Hepatic stellate cell (primary cell): ENCODE data around the gene ZBTB39.
"Not testable (repeated sequence)": the region's sequence is repeated elsewhere in the genome, so short reads cannot be mapped to it uniquely, and the experiment has no call there.

ENCODE experiments used
- DNase-seq: peaks from one replicate; pipeline ENCODE4 v3.0.0; 2011; ENCODE audit warnings: low spot score

The ZBTB39 gene

DNA sequence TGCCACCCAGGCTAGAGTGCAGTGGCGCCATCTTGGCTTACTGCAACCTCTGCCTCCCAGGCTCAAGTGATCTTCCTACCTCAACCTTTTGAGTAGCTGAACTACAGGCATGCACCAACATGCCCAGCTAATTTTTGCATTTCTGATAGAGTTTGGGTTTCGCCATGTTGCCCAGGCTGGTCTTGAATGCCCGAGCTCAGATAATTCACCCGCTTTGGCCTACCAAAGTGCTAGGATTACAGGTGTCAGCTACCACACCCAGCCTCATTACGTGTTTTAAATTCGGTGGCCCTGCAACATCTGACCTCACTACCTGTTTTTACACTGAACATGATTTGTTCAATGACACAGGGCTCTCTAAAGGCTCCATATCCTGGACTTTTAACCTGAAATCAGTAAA, 26.1 kb downstream of the ZBTB39 start:
- no peak for DNase-seq

DNA sequence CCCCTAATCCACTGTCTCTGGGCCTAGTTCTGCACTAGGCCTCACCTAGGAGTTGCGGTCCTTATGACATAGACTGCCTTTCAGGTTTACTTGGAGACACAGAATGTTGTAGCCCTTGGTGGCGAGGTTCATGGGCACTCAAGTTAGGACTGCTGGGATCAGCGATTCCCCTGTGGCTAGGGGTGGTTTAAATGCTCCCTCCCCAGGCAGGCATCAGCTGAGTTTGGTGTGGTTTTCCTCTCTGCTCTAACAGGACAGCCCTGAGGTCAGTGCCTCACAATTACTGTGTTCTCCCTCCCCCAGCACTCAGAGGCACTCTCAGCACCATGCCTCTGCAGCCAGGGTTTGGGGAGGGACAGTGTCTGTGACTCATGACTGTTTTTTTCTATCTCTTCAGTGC, 26.7 kb downstream of the ZBTB39 start:
- no peak for DNase-seq

DNA sequence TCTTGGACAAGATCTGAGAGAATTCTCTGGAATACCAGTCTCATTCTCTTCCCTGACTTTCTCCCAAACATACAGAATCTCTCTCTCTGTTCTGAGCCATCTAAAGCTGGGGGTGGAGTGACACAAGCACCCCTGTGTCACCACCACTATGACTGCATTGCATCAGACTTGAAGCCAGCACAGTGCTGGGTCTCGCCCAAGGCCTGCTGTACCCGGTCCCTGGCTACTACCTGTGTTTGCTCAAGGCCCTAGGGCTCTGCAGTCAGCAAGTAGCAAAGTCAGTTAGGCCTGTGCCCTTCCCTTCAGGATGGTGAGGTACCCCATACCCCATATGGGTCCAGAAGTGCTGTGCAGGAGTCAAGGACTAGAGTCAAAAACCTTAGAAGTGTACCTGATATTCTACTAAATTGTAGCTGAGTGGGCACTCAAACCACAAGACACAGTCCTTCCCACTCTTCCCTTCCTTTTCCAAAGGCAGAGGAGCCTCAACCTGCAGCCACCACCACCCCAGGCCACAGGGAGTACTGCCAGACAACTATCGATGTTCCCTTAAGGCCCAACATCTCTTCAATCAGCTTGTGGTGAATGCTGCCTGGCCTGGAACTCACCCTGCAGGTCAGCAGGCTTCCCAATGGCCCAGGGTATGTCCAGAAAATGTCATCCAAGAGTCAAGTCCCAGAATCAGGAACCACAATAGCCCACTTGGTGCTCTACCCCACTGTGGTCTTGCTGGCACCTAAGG, 27.8 kb downstream of the ZBTB39 start:
- no peak for DNase-seq

DNA sequence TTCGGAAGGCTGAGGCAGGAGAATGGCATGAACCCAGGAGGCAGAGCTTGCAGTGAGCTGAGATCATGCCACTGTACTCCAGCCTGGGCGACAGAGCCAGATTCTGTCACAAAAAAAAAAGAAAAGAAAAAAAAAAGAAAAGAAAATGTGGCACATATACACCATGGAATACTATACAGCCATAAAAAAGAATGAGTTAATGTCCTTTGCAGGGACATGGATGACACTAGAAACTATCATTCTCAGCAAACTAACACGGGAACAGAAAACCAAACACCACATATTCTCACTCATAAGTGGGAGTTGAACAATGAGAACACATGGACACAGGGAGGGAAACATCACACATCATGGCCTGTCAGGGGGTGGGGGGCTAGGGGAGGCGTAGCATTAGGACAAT, 29.0 kb downstream of the ZBTB39 start:
- not testable (repeated sequence) for DNase-seq

DNA sequence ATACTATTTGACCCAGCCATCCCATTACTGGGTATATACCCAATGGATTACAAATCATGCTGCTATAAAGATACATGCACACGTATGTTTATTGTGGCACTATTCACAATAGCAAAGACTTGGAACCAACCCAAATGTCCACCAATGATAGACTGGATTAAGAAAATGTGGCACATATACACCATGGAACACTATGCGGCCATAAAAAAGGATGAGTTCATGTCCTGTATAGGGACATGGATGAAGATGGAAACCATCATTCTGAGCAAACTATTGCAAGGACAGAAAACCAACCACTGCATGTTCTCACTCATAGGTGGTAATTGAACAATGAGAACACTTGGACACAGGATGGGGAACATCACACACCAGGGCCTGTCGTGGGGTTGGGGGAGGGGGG, 32.1 kb downstream of the ZBTB39 start:
- DNase-seq, result not testable (repeated sequence)

DNA sequence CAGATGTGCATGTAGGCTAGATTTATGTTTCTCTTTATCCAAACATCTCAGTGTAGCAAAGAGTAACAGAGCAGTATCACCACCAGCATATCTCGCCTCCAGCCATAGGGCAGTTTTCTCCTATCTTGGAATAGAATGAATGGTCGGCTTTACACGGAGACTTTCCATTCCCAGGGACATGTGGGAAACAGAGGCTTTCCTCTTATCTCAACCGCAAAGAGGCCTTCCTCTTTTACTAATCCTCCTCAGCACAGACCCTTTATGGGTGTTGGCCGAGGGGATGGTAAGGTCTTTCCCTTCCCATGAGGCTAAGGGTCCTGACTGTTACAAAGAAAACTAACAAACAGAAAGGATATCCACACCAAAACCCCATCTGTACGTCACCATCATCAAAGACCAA, 37.4 kb downstream of the ZBTB39 start:
- not testable (repeated sequence) for DNase-seq

DNA sequence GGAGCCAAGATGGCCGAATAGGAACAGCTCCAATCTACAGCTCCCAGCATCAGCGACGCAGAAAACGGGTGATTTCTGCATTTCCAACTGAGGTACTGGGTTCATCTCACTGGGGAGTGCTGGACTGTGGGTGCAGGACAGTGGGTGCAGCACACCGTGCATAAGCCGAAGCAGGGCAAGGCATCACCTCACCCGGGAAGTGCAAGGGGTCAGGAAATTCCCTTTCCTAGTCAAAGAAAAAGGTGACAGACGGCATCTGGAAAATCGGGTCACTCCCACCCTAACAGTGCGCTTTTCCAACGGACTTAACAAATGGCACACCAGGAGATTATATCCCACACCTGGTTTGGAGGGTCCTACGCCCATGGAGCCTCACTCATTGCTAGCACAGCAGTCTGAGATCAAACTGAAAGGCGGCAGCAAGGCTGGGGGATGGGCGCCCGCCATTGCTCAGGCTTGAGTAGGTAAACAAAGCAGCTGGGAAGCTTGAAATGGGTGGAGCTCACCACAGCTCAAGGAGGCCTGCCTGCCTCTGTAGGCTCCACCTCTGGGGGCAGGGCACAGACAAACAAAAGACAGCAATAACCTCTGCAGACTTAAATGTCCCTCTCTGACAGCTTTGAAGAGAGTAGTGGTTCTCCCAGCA, 40.2 kb downstream of the ZBTB39 start:
- not testable (repeated sequence) for DNase-seq

DNA sequence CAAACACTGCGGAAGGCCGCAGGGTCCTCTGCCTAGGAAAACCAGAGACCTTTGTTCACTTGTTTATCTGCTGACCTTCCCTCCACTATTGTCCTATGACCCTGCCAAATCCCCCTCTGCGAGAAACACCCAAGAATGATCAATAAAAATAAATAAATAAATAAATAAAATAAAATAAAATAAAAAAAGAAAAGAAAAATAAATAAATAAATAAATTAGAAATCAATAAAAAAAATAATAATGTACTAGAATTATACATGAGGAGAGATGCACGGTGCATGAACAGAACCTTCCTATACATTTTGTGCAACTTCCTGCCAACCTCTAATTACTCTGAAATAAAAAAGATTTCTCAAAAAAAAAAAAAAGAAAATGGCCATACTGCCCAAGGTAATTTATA, 41.2 kb downstream of the ZBTB39 start:
- not testable (repeated sequence) for DNase-seq

DNA sequence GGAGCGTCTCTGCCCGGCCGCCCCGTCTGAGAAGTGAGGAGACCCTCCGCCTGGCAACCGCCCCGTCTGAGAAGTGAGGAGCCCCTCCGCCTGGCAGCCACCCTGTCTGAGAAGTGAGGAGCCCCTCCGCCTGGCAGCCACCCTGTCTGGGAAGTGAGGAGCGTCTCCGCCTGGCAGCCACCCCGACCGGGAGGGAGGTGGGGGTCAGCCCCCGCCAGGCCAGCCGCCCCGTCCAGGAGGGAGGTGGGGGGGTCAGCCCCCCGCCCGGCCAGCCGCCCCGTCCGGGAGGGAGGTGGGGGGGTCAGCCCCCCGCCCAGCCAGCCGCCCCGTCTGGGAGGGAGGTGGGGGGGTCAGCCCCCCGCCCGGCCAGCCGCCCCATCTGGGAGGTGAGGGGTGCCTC, 42.8 kb downstream of the ZBTB39 start:
- not testable (repeated sequence) for DNase-seq

DNA sequence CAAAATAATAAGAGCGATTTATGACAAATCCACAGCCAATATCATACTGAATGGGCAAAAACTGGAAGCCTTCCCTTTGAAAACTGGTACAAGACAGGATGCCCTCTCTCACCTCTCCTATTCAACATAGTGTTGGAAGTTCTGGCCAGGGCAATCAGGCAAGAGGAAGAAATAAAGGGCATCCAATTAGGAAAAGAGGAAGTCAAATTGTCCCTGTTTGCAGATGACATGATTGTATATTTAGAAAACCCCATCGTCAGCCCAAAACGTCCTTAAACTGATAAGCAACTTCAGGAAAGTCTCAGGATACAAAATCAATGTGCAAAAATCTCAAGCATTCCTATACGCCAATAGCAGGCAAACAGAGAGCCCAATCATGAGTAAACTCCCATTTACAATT, 44.1 kb downstream of the ZBTB39 start:
- DNase-seq, result not testable (repeated sequence)

DNA sequence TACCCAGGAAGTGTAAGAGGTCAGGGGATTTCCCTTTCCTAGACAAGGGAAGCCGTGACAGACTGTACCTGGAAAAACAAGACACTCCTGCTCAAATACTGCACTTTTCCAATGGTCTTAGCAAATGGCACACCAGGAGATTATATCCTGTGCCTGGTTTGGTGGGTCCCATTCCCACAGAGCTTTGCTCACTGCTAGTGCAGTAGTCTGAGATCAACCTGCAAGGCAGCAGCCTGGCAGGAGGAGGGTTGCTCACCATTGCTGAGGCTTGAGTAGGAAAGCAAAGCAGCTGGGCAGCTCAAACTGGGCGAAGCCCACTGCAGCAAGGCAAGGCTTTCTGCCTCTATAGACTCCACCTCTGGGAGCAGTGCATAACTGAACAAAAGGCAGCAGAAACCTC, 47.9 kb downstream of the ZBTB39 start:
- DNase-seq, result no peak

DNA sequence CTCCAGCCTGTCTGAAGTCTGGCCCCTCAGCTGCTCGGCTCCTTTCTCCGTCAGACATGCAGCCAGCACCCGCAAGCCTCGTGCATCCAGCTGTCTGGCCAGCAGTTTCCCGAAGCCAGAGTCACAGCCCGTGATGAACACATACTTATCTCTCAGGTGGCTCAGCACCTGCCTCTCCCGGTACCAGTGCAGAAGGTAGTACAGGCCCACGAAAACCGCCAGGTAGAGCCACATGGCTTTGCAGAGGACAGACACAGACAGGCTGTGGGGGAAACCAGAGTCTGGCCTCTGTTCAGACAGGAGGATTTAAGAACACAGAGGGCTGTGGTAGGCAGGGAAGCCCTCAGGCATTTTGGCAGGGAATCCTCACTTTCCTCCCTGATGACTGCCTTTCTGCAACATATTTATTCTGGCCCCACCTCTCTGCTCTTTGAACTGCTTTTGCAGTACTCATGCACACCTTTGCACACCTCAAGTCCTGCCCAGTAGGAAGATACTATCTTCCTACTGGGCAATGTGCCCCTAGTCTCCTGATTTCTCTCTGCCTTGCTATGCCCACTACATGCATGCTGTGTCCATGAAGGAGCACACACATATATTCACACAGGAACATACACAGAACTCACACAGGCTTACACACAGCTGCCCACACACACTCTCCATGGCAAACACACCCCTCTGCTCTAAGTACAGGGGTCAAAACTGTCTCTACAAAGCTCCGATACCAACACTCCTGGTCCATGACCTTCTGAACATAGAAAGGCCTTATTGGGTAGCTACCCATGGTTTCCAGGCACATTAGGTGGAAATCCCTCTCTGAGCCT, 48.9 kb downstream of the ZBTB39 start, which contains the start of gene RDH16:
Gene RDH16, minus strand, starts transcription at position 380 of the 824 bp plus-strand sequence. Its CDS starts 146 bp downstream, at position 234.
- no peak for DNase-seq

DNA sequence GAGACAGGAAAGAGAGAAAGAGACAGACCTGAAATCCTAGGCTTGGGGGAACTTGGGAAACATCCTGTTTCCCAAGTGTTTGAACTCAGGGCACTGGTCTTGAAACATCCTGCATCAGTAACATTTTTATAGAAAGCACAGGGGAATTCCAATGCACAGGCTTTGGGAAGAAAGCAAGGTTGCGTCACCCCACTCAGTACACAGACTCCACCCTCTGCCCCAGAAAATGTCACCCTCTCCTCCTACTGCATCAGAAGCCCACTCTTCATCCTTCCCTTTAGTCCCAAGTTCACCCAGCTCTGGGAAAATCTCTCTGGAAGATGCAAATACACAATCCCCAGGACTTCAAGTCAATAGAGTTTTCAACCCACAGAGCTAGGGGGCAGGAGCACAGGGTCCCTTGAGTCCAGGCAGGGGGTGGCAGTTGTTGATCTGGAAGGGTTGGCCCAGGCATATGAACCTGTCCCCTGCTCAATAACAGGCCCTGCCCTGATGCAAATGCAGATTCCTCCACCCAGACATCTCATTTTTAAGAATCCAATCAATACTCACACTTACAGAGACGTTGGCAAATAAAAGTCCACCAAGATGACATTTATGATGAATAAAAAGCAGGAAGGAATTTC, 50.6 kb downstream of the ZBTB39 start:
- DNase-seq, result no peak

DNA sequence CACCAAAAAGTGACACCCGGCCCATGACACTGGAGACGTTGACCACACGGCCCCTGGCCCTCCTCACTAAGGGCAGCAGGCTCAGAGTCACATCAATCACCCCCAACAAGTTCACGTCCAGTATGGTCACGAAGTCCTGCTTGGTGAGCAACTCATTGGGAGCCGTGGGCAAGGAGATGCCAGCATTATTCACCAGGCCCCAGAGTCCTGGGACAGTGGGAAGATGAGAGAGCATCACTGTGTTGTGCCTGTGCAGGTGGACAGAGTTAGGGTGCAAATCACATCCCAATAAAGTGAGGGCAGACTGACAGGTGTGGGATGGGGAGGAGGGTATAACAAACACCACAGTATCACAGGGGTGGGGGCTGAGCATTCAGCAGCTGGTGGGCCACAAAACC, 51.4 kb downstream of the ZBTB39 start:
- DNase-seq, result no peak

DNA sequence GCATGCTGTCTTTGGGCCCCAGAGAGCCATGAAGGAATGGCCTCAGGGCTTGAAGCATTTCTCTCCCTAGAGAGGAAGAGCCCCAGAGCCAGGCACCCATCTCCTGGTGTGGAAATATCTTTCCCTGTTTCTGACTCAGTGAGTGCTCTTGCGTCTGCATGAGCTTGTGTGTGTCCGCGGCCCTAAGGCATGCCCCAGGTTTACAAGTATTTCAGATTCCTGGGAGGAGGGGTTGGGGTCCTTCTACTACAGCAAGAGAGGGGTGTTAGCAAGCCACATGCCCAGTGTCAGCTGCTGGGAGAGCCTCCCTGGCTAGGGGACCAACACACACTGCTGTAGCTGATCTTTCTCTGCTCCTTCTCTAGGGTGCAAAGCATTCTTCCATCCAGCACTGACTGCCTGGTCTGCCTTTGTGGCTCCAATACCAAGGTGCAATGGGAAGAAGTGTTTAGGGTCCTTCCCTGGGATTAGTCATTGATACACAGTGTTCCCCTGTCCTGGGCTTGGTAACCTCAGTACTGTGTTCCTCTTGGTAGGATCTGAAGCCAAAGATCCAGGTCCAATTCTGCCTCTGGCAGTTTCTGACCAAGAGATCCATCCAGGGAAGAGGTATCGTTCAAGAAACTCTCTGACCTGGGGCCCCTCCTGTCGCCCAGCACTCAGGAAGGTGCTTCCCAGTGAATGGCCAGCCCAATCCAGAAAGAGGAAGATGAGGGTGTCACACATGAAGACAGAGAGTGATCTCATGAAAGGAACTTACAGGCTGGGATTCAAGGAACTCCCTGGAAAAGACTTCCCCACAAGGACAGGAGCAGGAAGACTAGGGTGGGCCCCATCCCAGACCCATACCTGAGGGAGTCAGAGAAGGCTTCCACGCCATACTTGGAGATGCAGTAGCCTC, 52.0 kb downstream of the ZBTB39 start:
- no peak for DNase-seq

DNA sequence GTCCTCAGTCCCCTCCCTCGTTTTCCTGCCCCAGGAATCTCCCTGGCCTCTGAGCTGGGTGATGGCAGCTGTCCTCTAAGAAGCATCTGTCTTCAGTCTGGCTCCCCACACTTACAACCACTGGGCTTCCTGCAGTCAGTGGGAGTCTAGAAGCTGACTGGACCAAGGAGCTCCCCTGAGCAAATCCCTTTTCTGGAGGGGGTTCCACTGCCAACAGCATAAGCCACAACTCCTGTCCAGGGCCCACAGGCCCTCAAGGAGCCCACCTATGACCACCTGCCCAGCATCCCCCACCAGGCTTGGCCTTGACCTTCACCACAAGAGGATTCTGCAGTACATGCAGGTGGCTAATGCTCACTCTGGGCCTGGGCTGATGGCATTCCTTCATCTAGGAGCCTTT, 53.0 kb downstream of the ZBTB39 start:
- DNase-seq, result no peak

DNA sequence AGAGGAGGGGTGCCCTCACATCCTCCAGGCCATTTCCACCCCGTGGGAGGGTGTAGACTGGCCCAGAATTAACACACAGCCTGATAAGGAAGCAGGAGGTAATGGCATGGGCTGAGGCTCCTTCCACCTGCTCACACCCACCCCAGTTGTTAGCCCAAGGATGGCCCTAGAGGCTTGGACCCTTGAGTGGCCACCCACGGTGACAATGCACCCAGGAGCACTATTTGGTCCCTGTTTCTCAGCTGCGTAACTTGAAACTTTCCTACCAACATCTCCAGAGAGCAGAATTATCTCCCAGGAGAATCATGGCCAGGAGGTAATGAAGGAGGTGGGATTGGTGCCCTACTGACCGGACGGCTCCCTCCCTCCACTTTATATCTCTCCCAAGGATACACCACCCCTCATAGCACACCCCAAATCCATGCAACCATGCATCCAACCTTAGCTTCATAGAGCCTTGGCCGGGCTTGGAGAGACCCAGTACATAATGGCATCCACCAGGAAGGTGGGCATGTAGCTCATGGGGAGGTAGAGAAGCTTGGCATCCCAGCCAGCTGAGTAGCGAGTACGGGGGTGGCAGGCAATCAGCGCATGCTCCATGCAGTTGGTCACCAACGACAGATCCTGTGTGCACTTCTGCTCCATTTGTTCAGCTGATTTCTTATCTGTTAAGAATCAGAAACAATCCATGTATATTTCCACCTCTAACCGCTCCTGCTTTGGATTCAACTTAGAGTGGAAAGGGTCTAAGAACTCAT, 54.6 kb downstream of the ZBTB39 start:
- DNase-seq, result no peak

DNA sequence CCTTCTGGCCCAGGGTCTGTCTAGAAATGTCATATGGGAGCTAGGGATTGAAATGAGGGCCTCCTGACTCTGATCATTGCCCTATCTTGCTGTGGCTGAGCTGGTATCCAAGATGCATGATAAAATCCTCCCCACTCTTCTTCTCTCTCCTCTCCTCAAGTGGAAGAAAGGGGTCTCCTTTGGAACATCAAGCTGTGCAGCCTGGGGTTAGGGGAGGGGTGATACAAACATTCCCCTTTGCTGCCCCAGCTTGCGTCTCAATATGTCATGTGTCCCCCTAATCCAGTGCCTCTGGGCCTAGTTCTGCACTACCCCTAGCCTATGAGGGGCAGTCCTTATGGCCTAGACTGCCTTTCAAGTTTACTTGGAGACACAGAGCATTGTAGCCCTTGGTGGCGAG, 57.5 kb downstream of the ZBTB39 start:
- no peak for DNase-seq
